Osteoblast (primary cell): ENCODE data around the gene LRP1B. TPM values are rescaled to one million over a fixed set of nuclear protein-coding genes. Genes with fewer than 3 reads are reported as not detected.

Experiments
- DNase-seq: peaks from one replicate; pipeline ENCODE4 v3.0.0; 2011; ENCODE audit warnings: low spot score, mixed read lengths; ENCODE audit not compliant: insufficient read length; ENCODE audit errors: missing footprints
- H2AFZ ChIP-seq: 2 replicates; pipeline ENCODE4 v1.6.0; 2011; ENCODE audit warnings: mild to moderate bottlenecking, low read length
- H3K27ac ChIP-seq: 2 replicates; pipeline ENCODE4 v1.5.1; 2011; ENCODE audit warnings: mild to moderate bottlenecking, low read depth, low read length, moderate library complexity
- H3K27me3 ChIP-seq: 2 replicates; pipeline ENCODE4 v1.6.0; 2012; ENCODE audit warnings: mild to moderate bottlenecking, control low read depth, inconsistent platforms, low read length, moderate library complexity; ENCODE audit not compliant: insufficient read depth
- H3K36me3 ChIP-seq: 2 replicates; pipeline ENCODE4 v1.5.1; 2011; ENCODE audit warnings: mild to moderate bottlenecking, low read length, control low read depth, moderate library complexity; ENCODE audit not compliant: insufficient read depth
- H3K4me1 ChIP-seq: 2 replicates; pipeline ENCODE4 v1.5.1; 2011; ENCODE audit warnings: mild to moderate bottlenecking, low read length, control low read depth, moderate library complexity; ENCODE audit not compliant: insufficient read depth
- H3K4me2 ChIP-seq: 2 replicates; pipeline ENCODE4 v1.6.0; 2011; ENCODE audit warnings: mild to moderate bottlenecking, low read length; ENCODE audit not compliant: insufficient read depth
- H3K4me3 ChIP-seq: fragments of 200-600 bp; sonication (generic); 3 replicates; pipeline ENCODE4 v1.5.1; 2012; ENCODE audit warnings: mild to moderate bottlenecking, low read length, inconsistent platforms; ENCODE audit not compliant: insufficient read depth
- H3K79me2 ChIP-seq: 2 replicates; pipeline ENCODE4 v1.6.0; 2012; ENCODE audit warnings: mild to moderate bottlenecking, low read length, control low read depth, inconsistent platforms; ENCODE audit not compliant: insufficient read depth
- H3K9me3 ChIP-seq: 2 replicates; pipeline ENCODE4 v1.5.1; 2011; ENCODE audit warnings: low read depth, low read length, control low read depth
- H4K20me1 ChIP-seq: 2 replicates; pipeline ENCODE4 v1.6.0; 2012; ENCODE audit warnings: mild to moderate bottlenecking, low read length, control low read depth; ENCODE audit not compliant: insufficient read depth
- total RNA-seq: library from RNA; depleted of rRNA; stranded (reverse); fragments of >200 nt; gene quantifications from 2 replicates; pipeline ENCODE4 v1.2.3, GENCODE V29; 2012
- TF ChIP-seq, protein P1 (sequence below): IDR thresholded peaks from 2 replicates; pipeline ENCODE4 v1.5.1; 2011; ENCODE audit warnings: mild to moderate bottlenecking, low read depth, low read length, moderate library complexity; ENCODE audit errors: extremely low read depth

LRP1B gene
- total RNA-seq, 1 donor = not detected

- Histone ChIP-seq H4K20me1 (no peaks in the 10 kb centered on the region), H3K79me2 (no peaks in the 10 kb centered on the region), H3K4me2 (no peak overlapping the region), H3K4me1 (no peaks in the 10 kb centered on the region), H3K4me3 (no peak overlapping the region), H2AFZ (no peak overlapping the region), H3K9me3 (peaks cover 3% of the 10 kb centered on the region), H3K27me3 (no peaks in the 10 kb centered on the region), H3K27ac (no peak overlapping the region), H3K36me3 (no peaks in the 10 kb centered on the region)
- no peak for DNase-seq
- TF ChIP-seq, protein P1, sequence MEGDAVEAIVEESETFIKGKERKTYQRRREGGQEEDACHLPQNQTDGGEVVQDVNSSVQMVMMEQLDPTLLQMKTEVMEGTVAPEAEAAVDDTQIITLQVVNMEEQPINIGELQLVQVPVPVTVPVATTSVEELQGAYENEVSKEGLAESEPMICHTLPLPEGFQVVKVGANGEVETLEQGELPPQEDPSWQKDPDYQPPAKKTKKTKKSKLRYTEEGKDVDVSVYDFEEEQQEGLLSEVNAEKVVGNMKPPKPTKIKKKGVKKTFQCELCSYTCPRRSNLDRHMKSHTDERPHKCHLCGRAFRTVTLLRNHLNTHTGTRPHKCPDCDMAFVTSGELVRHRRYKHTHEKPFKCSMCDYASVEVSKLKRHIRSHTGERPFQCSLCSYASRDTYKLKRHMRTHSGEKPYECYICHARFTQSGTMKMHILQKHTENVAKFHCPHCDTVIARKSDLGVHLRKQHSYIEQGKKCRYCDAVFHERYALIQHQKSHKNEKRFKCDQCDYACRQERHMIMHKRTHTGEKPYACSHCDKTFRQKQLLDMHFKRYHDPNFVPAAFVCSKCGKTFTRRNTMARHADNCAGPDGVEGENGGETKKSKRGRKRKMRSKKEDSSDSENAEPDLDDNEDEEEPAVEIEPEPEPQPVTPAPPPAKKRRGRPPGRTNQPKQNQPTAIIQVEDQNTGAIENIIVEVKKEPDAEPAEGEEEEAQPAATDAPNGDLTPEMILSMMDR = no peak
These were observed 198.6 kb downstream of the LRP1B start for GRCh38 chr2:141932261-141932660.

- DNase-seq = no peak
- H3K9me3 ChIP-seq = peaks cover 3% of the 10 kb centered on the region
These were observed 199.0 kb downstream of the LRP1B start for GRCh38 chr2:141931797-141932196.

DNA sequence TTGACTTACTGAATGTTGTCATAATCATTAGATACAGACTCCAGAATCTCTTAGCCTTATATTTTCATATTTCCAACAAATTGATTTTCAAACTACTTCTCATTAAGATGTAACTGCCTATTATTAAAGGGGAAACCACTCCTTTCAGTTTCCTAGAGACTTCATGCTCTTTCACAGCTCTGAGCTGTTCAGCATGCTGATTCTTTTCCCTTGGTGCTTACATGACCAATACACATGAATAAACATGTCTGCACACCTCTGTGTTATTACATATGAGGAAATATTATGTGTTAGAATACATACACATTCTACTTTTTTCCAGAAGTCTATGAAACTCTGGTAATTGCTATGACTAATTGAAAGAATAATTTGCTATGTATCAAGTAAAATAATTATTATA is 200.0 kb downstream of the LRP1B start:
- Histone ChIP-seq H3K4me3 (no peak overlapping the region), H3K4me2 (no peak overlapping the region), H3K4me1 (no peaks in the 10 kb centered on the region), H4K20me1 (no peaks in the 10 kb centered on the region), H3K36me3 (no peaks in the 10 kb centered on the region), H3K79me2 (no peaks in the 10 kb centered on the region), H3K27me3 (no peaks in the 10 kb centered on the region), H3K9me3 (peaks cover 3% of the 10 kb centered on the region), H3K27ac (no peak overlapping the region), H2AFZ (no peak overlapping the region)
- no peak for DNase-seq
- TF ChIP-seq, protein P1 = no peak

More at GRCh38 chr2:141931797-141932196, 199.0 kb downstream of the LRP1B start:
- no peak overlapping the region for H3K27ac ChIP-seq
- H3K4me3 ChIP-seq = no peak overlapping the region
- no peaks in the 10 kb centered on the region for H4K20me1 ChIP-seq
- no peak overlapping the region for H3K4me2 ChIP-seq
- no peak overlapping the region for H2AFZ ChIP-seq
- H3K27me3 ChIP-seq = no peaks in the 10 kb centered on the region
- no peaks in the 10 kb centered on the region for H3K4me1 ChIP-seq
- no peaks in the 10 kb centered on the region for H3K36me3 ChIP-seq
- no peaks in the 10 kb centered on the region for H3K79me2 ChIP-seq
- TF ChIP-seq, protein P1 = no peak

DNA sequence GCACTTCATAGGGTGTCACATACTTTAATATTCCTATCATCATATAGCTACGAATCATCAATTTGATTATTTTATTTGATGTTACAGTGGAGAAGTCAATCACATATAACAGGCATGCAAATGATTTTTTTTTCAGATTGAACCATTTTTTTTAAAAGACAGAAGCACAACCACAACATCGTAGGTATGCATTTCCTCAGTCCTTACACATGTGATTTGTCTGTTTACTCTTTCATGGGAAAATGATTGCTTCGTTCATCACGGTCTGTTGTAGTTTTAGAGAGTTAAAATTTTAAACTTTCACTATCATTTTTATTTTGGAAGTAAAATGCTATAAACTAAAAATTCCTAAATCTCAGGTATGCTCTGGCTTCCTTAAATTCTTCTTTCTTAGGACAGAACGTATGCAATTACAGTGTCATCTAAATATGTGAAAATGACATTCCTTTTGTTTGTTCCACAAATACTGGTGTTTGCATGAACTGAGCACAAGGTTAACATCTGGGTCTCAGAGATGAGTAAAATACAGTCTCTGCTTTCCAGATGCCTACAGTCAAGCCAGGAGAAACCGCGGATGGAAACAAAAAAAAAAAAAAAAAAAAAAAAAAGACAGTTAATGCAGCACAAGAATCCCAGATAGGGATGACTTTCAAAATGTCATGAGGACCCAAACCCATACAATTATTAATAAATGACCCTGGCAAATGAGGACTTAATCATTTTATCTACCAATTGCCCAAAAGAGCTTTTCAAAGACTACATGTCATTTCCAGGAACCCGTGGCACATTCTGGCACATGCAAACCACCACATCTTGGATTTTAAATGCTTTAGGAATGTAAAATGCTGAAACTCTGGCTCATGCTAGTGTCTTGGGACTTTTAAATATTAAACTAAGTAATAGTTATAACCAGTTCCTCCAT is 201.2 kb downstream of the LRP1B start:
- Histone ChIP-seq H3K9me3 (peaks cover 3% of the 10 kb centered on the region), H4K20me1 (no peaks in the 10 kb centered on the region), H3K4me2 (no peak overlapping the region), H3K4me3 (no peak overlapping the region), H3K79me2 (no peaks in the 10 kb centered on the region), H3K27ac (no peak overlapping the region), H3K36me3 (no peaks in the 10 kb centered on the region), H3K4me1 (no peaks in the 10 kb centered on the region), H3K27me3 (no peaks in the 10 kb centered on the region), H2AFZ (no peak overlapping the region)
- TF ChIP-seq, protein P1 = no peak
- no peak for DNase-seq
